ENCODE data around the gene MGAT4A. TPM values are rescaled to one million over a fixed set of nuclear protein-coding genes. Genes with fewer than 3 reads are reported as not detected.

MGAT4A gene
- 60.4 and 68.4 TPM in 2 replicates for total RNA-seq

GRCh38 chr2:98731041-98731893 lies at the start of gene MGAT4A:
Gene MGAT4A (minus strand): TSS chr2:98731132. CDS start chr2:98726332, 4,800 bp downstream.
- DNase-seq (ENCODE audit: extremely low read depth, low read depth, low spot score), result no peak

GRCh38 chr2:98778741-98779483 lies 48.0 kb upstream of the MGAT4A start:
- no peak for DNase-seq (ENCODE audit: extremely low read depth, low read depth, low spot score)

GRCh38 chr2:98778151-98778550 lies 47.2 kb upstream of the MGAT4A start:
- no peak for DNase-seq (ENCODE audit: extremely low read depth, low read depth, low spot score)

GRCh38 chr2:98777710-98778109 lies 46.8 kb upstream of the MGAT4A start:
- DNase-seq (ENCODE audit: extremely low read depth, low read depth, low spot score), result no peak

GRCh38 chr2:98777076-98777475 lies 46.1 kb upstream of the MGAT4A start:
- DNase-seq (ENCODE audit: extremely low read depth, low read depth, low spot score), result no peak

- DNase-seq (ENCODE audit: extremely low read depth, low read depth, low spot score), result no peak
Measured at GRCh38 chr2:98776136-98776535, 45.2 kb upstream of the MGAT4A start.

GRCh38 chr2:98775146-98775986 lies 44.4 kb upstream of the MGAT4A start:
- DNase-seq (ENCODE audit: extremely low read depth, low read depth, low spot score), result no peak

- no peak for DNase-seq (ENCODE audit: extremely low read depth, low read depth, low spot score)
Measured at GRCh38 chr2:98773907-98774306, 43.0 kb upstream of the MGAT4A start.

- DNase-seq (ENCODE audit: extremely low read depth, low read depth, low spot score), result no peak
Measured at GRCh38 chr2:98773169-98773568, 42.2 kb upstream of the MGAT4A start.

GRCh38 chr2:98772536-98772935 lies 41.6 kb upstream of the MGAT4A start:
- DNase-seq (ENCODE audit: extremely low read depth, low read depth, low spot score), result no peak

- no peak for DNase-seq (ENCODE audit: extremely low read depth, low read depth, low spot score)
Measured at GRCh38 chr2:98771721-98772524, 41.0 kb upstream of the MGAT4A start.

- no peak for DNase-seq (ENCODE audit: extremely low read depth, low read depth, low spot score)
Measured at GRCh38 chr2:98771264-98771663, 40.3 kb upstream of the MGAT4A start.

- DNase-seq (ENCODE audit: extremely low read depth, low read depth, low spot score), result no peak
Measured at GRCh38 chr2:98769784-98770183, 38.9 kb upstream of the MGAT4A start.

- no peak for DNase-seq (ENCODE audit: extremely low read depth, low read depth, low spot score)
Measured at GRCh38 chr2:98769114-98769476, 38.2 kb upstream of the MGAT4A start.

- DNase-seq (ENCODE audit: extremely low read depth, low read depth, low spot score), result no peak
Measured at GRCh38 chr2:98768384-98769113, 37.6 kb upstream of the MGAT4A start.

GRCh38 chr2:98764499-98764898 lies 33.6 kb upstream of the MGAT4A start:
- no peak for DNase-seq (ENCODE audit: extremely low read depth, low read depth, low spot score)

GRCh38 chr2:98763209-98763951 lies 32.4 kb upstream of the MGAT4A start:
- DNase-seq (ENCODE audit: extremely low read depth, low read depth, low spot score), result no peak

GRCh38 chr2:98761909-98762308 lies 31.0 kb upstream of the MGAT4A start:
- no peak for DNase-seq (ENCODE audit: extremely low read depth, low read depth, low spot score)

GRCh38 chr2:98761267-98761781 lies 30.4 kb upstream of the MGAT4A start:
- DNase-seq (ENCODE audit: extremely low read depth, low read depth, low spot score), result no peak

Data from glomerular endothelial cell (primary cell).